ENCODE results near the gene ZEB2.

ZEB2 gene

GRCh38 chr2:144548088-144548487, 28.2 kb upstream of the ZEB2 start:
- Histone ChIP-seq H3K4me3 (ENCODE audit: low read depth, low read length) (no peak overlapping the region), H3K27me3 (no peaks in the 10 kb centered on the region), H3K4me1 (no peaks in the 10 kb centered on the region), H3K36me3 (no peaks in the 10 kb centered on the region), H3K9me3 (no peaks in the 10 kb centered on the region)
- no peak for TF ChIP-seq CTCF (IDR thresholded peaks at IDR 0.05; ENCODE audit: low read depth, low read length)
- no peak for DNase-seq

GRCh38 chr2:144547494-144547893, 27.6 kb upstream of the ZEB2 start:
- no peak overlapping the region for H3K4me3 ChIP-seq (ENCODE audit: low read depth, low read length)
- H3K9me3 ChIP-seq, result no peaks in the 10 kb centered on the region
- TF ChIP-seq CTCF (IDR thresholded peaks at IDR 0.05; ENCODE audit: low read depth, low read length), result no peak
- H3K4me1 ChIP-seq, result no peaks in the 10 kb centered on the region
- H3K36me3 ChIP-seq, result no peaks in the 10 kb centered on the region
- H3K27me3 ChIP-seq, result no peaks in the 10 kb centered on the region
- DNase-seq, result no peak

- Histone ChIP-seq H3K9me3 (no peaks in the 10 kb centered on the region), H3K4me3 (ENCODE audit: low read depth, low read length) (no peak overlapping the region), H3K27me3 (no peaks in the 10 kb centered on the region), H3K4me1 (no peaks in the 10 kb centered on the region), H3K36me3 (no peaks in the 10 kb centered on the region)
- no peak for DNase-seq
- TF ChIP-seq CTCF (IDR thresholded peaks at IDR 0.05; ENCODE audit: low read depth, low read length), result no peak
Measured at GRCh38 chr2:144546933-144547332, 27.0 kb upstream of the ZEB2 start.

- Histone ChIP-seq H3K36me3 (no peaks in the 10 kb centered on the region), H3K4me3 (ENCODE audit: low read depth, low read length) (no peak overlapping the region), H3K27me3 (no peaks in the 10 kb centered on the region), H3K4me1 (no peaks in the 10 kb centered on the region), H3K9me3 (no peaks in the 10 kb centered on the region)
- TF ChIP-seq CTCF (IDR thresholded peaks at IDR 0.05; ENCODE audit: low read depth, low read length), result no peak
- no peak for DNase-seq
Measured at GRCh38 chr2:144545787-144546186, 25.9 kb upstream of the ZEB2 start.

- DNase-seq, result no peak
- Histone ChIP-seq H3K4me1 (no peaks in the 10 kb centered on the region), H3K9me3 (no peaks in the 10 kb centered on the region), H3K4me3 (ENCODE audit: low read depth, low read length) (no peak overlapping the region), H3K27me3 (no peaks in the 10 kb centered on the region), H3K36me3 (no peaks in the 10 kb centered on the region)
- no peak for TF ChIP-seq CTCF (IDR thresholded peaks at IDR 0.05; ENCODE audit: low read depth, low read length)
Measured at GRCh38 chr2:144544053-144544452, 24.1 kb upstream of the ZEB2 start.

GRCh38 chr2:144541396-144541795, 21.5 kb upstream of the ZEB2 start:
- no peak for TF ChIP-seq CTCF (IDR thresholded peaks at IDR 0.05; ENCODE audit: low read depth, low read length)
- no peaks in the 10 kb centered on the region for H3K27me3 ChIP-seq
- no peak overlapping the region for H3K4me3 ChIP-seq (ENCODE audit: low read depth, low read length)
- no peak for DNase-seq
- H3K36me3 ChIP-seq, result no peaks in the 10 kb centered on the region
- no peaks in the 10 kb centered on the region for H3K9me3 ChIP-seq
- no peaks in the 10 kb centered on the region for H3K4me1 ChIP-seq
